ENCODE measurements around the gene LYRM4.
"Not testable (repeated sequence)": the region's sequence is repeated elsewhere in the genome, so short reads cannot be mapped to it uniquely, and the experiment has no call there.

LYRM4 gene

GRCh38 chr6:5076931-5077330 lies 183.8 kb downstream of the LYRM4 start:
- Mint-ChIP-seq H3K36me3 (ENCODE audit: low read depth) (no peaks in the 10 kb centered on the region), H3K27me3 (peaks cover 1% of the 10 kb centered on the region), H3K4me3 (no peak overlapping the region), H3K27ac (no peak overlapping the region), H3K9me3 (no peaks in the 10 kb centered on the region), H3K4me1 (peaks cover 2% of the 10 kb centered on the region)
- DNase-seq (no peak), ATAC-seq (no peak)

DNA sequence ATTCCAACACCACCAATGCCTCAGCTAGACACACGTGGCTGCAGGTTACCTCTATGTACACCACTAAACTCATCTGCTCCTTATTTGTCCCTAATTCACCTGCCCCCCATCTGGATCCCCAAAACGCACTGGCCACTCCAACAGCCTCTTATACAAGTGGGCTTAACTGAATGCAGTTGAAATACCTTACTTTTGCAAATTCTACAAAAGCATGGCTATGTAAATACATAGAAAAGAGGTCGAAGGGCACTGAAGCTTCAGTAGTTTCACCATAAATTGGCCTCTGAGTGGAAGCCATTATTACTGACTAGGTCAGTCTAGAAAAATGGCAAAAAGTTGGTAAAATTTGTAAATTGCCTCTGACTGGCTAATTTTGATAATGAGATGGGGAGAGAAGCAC lies 186.8 kb downstream of the LYRM4 start:
- Mint-ChIP-seq H3K36me3 (ENCODE audit: low read depth) (no peaks in the 10 kb centered on the region), H3K9me3 (no peaks in the 10 kb centered on the region), H3K27ac (no peak overlapping the region), H3K4me3 (no peak overlapping the region), H3K27me3 (peaks cover 1% of the 10 kb centered on the region), H3K4me1 (peaks cover 2% of the 10 kb centered on the region)
- ATAC-seq (no peak), DNase-seq (no peak)

- Mint-ChIP-seq H3K9me3 (no peaks in the 10 kb centered on the region), H3K4me3 (no peak overlapping the region), H3K36me3 (ENCODE audit: low read depth) (no peaks in the 10 kb centered on the region), H3K4me1 (peaks cover 2% of the 10 kb centered on the region), H3K27me3 (peaks cover 1% of the 10 kb centered on the region), H3K27ac (no peak overlapping the region)
- no peak for ATAC-seq
- no peak for DNase-seq
These were observed 188.3 kb downstream of the LYRM4 start for GRCh38 chr6:5072440-5072839.

GRCh38 chr6:5071216-5071615 lies 189.5 kb downstream of the LYRM4 start:
- no peak for DNase-seq
- H3K27me3 Mint-ChIP-seq: peaks cover 1% of the 10 kb centered on the region
- no peak overlapping the region for H3K27ac Mint-ChIP-seq
- H3K36me3 Mint-ChIP-seq (ENCODE audit: low read depth): no peaks in the 10 kb centered on the region
- H3K4me1 Mint-ChIP-seq: peaks cover 2% of the 10 kb centered on the region
- no peak for ATAC-seq
- no peak overlapping the region for H3K4me3 Mint-ChIP-seq
- peaks cover 5% of the 10 kb centered on the region for H3K9me3 Mint-ChIP-seq

DNA sequence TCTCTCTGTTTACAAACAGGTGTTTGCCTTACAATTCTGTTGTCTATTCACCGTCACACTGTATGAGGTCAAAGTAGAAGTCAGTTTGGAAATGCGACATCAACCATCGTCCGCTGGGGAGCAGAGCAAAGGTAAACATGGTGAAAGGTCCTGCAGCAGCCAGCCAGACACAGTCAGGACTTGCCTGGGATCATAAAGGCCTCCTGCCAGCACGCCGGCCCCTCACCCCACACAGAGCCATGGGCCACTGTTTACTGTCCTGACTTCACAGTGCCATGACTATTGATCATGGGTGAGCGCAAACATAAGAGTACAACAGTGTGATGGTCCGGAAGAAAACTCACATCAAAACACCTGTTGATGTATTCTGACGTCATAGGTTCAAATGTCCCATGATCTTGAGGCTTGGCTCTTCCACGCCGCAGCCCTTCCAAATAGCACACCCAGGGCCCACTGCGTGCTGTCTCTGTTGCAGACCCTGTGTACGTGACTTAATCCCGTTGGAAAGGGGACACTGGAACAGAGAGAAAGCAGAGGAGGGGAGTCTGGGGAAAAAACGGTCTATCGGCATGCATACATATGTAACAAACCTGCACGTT lies 192.5 kb downstream of the LYRM4 start:
- Mint-ChIP-seq H3K4me3 (no peak overlapping the region), H3K9me3 (peaks cover 5% of the 10 kb centered on the region), H3K4me1 (peaks cover 2% of the 10 kb centered on the region), H3K27me3 (peaks cover 1% of the 10 kb centered on the region), H3K27ac (no peak overlapping the region), H3K36me3 (ENCODE audit: low read depth) (no peaks in the 10 kb centered on the region)
- no peak for DNase-seq
- no peak for ATAC-seq

DNA sequence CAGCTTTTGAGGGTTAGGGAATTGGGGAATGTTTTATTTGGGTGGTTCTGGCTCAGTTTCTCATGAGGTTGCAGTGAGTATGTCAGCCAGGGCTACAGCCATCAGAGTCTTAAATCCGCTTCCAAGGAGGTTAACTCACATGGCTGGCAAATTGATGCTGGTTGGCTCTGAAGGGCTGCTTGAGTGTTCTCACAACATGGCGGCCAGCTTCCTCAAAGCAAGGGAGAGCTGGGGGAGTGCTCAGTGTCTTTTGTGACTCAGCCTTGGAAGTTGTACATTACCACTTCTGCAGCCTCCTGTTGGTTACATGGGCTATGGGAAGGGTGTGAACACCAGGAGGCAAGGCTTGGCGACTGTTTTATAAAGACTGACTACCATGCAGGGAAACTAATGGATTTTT lies 193.4 kb downstream of the LYRM4 start:
- Mint-ChIP-seq H3K9me3 (peaks cover 5% of the 10 kb centered on the region), H3K4me3 (no peak overlapping the region), H3K36me3 (ENCODE audit: low read depth) (no peaks in the 10 kb centered on the region), H3K27ac (no peak overlapping the region), H3K4me1 (no peaks in the 10 kb centered on the region), H3K27me3 (no peaks in the 10 kb centered on the region)
- ATAC-seq (no peak), DNase-seq (no peak)

DNA sequence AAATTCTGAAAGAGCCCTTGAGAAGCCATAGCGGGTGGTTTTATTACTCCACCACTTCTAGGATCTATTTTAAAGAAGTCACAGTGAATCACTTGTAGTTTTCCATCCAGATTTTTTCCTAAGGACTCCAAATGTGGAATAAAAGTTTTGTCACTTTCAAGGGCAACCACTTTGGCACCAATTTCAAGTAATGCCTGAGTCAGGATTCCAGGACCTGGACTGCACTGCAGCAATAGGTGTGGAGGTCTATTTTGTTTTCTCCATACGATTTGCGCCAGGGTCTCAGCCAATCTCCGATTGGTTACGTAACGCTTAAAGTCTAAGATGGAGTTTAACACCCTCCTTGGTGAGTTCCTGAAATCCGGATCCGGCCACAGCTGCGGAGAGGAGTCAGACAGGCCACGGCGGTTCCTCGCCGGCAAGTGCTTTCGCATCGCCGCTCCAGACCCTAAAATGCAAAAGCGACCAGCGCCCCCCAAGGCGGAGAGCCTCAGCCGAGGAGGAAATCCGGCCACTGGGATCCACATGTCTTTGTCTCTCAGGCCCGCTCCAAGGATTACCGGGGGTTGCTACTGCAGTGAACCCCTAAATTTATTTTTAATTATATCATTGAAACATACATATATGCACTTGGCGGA lies 194.2 kb downstream of the LYRM4 start:
- peaks cover 5% of the 10 kb centered on the region for H3K9me3 Mint-ChIP-seq
- no peaks in the 10 kb centered on the region for H3K4me1 Mint-ChIP-seq
- no peak for DNase-seq
- no peak for ATAC-seq
- H3K36me3 Mint-ChIP-seq (ENCODE audit: low read depth): no peaks in the 10 kb centered on the region
- no peak overlapping the region for H3K4me3 Mint-ChIP-seq
- no peak overlapping the region for H3K27ac Mint-ChIP-seq
- H3K27me3 Mint-ChIP-seq: no peaks in the 10 kb centered on the region

GRCh38 chr6:5063617-5064016 lies 197.1 kb downstream of the LYRM4 start:
- Mint-ChIP-seq H3K4me1 (no peaks in the 10 kb centered on the region), H3K4me3 (no peak overlapping the region), H3K36me3 (ENCODE audit: low read depth) (no peaks in the 10 kb centered on the region), H3K27me3 (no peaks in the 10 kb centered on the region), H3K27ac (no peak overlapping the region), H3K9me3 (peaks cover 5% of the 10 kb centered on the region)
- ATAC-seq: no peak
- no peak for DNase-seq

DNA sequence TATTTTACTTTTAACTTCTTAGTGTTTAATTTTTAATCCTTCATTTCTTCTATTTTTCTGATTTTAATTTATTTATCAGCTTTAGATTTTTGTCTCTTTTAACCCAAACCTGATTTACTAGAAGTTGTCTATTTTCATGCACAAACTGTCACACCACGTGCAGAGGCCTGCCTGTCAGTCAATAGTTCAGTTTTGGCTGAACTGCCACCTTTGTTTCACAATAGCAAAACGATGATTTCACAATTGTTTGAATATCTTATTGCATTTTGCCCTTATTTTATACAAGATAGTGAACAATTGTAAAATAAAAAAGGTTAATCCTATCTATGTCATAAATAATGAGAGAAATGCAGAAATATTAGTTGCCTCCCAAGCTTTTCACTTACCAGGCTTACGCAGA lies 199.6 kb downstream of the LYRM4 start:
- Mint-ChIP-seq H3K27ac (no peak overlapping the region), H3K9me3 (no peaks in the 10 kb centered on the region), H3K4me3 (no peak overlapping the region), H3K4me1 (no peaks in the 10 kb centered on the region), H3K36me3 (ENCODE audit: low read depth) (no peaks in the 10 kb centered on the region), H3K27me3 (no peaks in the 10 kb centered on the region)
- DNase-seq: no peak
- ATAC-seq: no peak

- H3K36me3 Mint-ChIP-seq (ENCODE audit: low read depth); H3K27me3 Mint-ChIP-seq; H3K4me1 Mint-ChIP-seq; DNase-seq; ATAC-seq; H3K9me3 Mint-ChIP-seq; H3K27ac Mint-ChIP-seq; H3K4me3 Mint-ChIP-seq: not testable (repeated sequence)
These were observed 200.3 kb downstream of the LYRM4 start for GRCh38 chr6:5060439-5060838.

GRCh38 chr6:5059036-5059896 lies 201.5 kb downstream of the LYRM4 start:
- Mint-ChIP-seq H3K27me3 (peaks cover 1% of the 10 kb centered on the region), H3K4me3 (no peak overlapping the region), H3K9me3 (no peaks in the 10 kb centered on the region), H3K27ac (no peak overlapping the region), H3K36me3 (ENCODE audit: low read depth) (no peaks in the 10 kb centered on the region), H3K4me1 (no peaks in the 10 kb centered on the region)
- ATAC-seq: no peak
- no peak for DNase-seq
